Calu3 (cell line): ENCODE measurements around the gene GRIK2. TPM values are rescaled to one million over a fixed set of nuclear protein-coding genes. Genes with fewer than 3 reads are reported as not detected.

Experiments used
- BruUV-seq: library from RNA; stranded (reverse); fragments of 400-500 nt; replicated peaks from 2 replicates; lab custom pipeline; 2021; lab: Mats Ljungman, UMichigan
- CTCF ChIA-PET: fragments of 300-600 bp; sonication (Branson Sonifier 250); formaldehyde crosslinking; loops from one replicate; lab custom pipeline; 2022; ENCODE audit warnings: antibody characterized with exemption; lab: Charles Lee
- DNase-seq: peaks from one replicate; pipeline ENCODE4 v3.0.0; 2022
- H3K27ac Mint-ChIP-seq: one replicate; pipeline ENCODE4 v1.8.0; 2022; ENCODE audit warnings: mixed read lengths; ENCODE audit not compliant: unreplicated experiment
- H3K27me3 Mint-ChIP-seq: one replicate; pipeline ENCODE4 v1.8.0; 2022; ENCODE audit warnings: mixed read lengths; ENCODE audit not compliant: unreplicated experiment
- H3K36me3 Mint-ChIP-seq: one replicate; pipeline ENCODE4 v1.8.0; 2022; ENCODE audit warnings: mild to moderate bottlenecking, moderate library complexity, mixed read lengths; ENCODE audit not compliant: insufficient read depth, unreplicated experiment
- H3K4me1 Mint-ChIP-seq: one replicate; pipeline ENCODE4 v1.8.0; 2022; ENCODE audit warnings: mild to moderate bottlenecking, low read depth, mixed read lengths; ENCODE audit not compliant: unreplicated experiment
- H3K4me3 Mint-ChIP-seq: one replicate; pipeline ENCODE4 v1.8.0; 2022; ENCODE audit warnings: mild to moderate bottlenecking, low read depth, moderate library complexity, mixed read lengths; ENCODE audit not compliant: unreplicated experiment
- H3K9me3 Mint-ChIP-seq: one replicate; pipeline ENCODE4 v1.8.0; 2022; ENCODE audit warnings: low read depth, mixed read lengths; ENCODE audit not compliant: unreplicated experiment
- intact Hi-C: fragments of 100-400 bp; cut with micrococcal nuclease; formaldehyde crosslinking; loops from one replicate; pipeline ENCODE4 v1.10.0; 2022; ENCODE audit not compliant: unreplicated experiment
- total RNA-seq: library from RNA; stranded (reverse); gene quantifications from 2 replicates; pipeline ENCODE4 v1.2.3, GENCODE V29; 2022
- TF ChIP-seq, protein P1 (sequence below): fragments of 200-600 bp; IDR thresholded peaks from one replicate; pipeline ENCODE4 v1.8.0; 2022; ENCODE audit warnings: antibody characterized with exemption; ENCODE audit not compliant: unreplicated experiment

GRIK2 gene
- total RNA-seq, 1 experiment from 2014 or later = 3.3 TPM

GRCh38 chr6:101517632-101518031, 124.1 kb downstream of the GRIK2 start:
- no TSS peak for BruUV-seq
- H3K4me3 Mint-ChIP-seq = no peak overlapping the region
- CTCF ChIA-PET = no interaction called here

DNA sequence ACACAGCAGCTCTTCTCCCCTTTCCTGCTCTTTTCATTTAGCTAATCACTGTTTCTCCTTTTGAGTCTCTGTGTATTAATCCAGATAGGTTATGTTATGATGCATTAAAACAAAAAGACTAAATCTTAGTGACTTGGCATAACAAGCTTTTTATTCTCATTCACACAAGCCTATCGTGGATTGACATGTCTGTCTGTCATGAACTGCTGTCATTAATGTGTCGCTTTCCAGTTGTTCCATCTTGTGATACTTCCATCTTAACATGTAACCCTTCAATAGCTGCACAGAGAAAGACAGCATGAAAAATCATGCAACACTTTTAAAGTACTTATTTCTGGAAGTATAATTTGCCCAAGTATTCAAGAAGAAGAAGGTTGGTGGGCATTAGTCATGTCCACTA, 128.7 kb downstream of the GRIK2 start:
- Mint-ChIP-seq H3K4me3 (no peak overlapping the region), H3K27ac (no peak overlapping the region), H3K4me1 (no peaks in the 10 kb centered on the region), H3K36me3 (no peaks in the 10 kb centered on the region), H3K27me3 (no peaks in the 10 kb centered on the region), H3K9me3 (no peaks in the 10 kb centered on the region)
- CTCF ChIA-PET = no interaction called here
- TF ChIP-seq, protein P1, sequence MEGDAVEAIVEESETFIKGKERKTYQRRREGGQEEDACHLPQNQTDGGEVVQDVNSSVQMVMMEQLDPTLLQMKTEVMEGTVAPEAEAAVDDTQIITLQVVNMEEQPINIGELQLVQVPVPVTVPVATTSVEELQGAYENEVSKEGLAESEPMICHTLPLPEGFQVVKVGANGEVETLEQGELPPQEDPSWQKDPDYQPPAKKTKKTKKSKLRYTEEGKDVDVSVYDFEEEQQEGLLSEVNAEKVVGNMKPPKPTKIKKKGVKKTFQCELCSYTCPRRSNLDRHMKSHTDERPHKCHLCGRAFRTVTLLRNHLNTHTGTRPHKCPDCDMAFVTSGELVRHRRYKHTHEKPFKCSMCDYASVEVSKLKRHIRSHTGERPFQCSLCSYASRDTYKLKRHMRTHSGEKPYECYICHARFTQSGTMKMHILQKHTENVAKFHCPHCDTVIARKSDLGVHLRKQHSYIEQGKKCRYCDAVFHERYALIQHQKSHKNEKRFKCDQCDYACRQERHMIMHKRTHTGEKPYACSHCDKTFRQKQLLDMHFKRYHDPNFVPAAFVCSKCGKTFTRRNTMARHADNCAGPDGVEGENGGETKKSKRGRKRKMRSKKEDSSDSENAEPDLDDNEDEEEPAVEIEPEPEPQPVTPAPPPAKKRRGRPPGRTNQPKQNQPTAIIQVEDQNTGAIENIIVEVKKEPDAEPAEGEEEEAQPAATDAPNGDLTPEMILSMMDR = no peak
- intact Hi-C loops = no loop called here
- DNase-seq = no peak
- no TSS peak for BruUV-seq

More at GRCh38 chr6:101517632-101518031, 124.1 kb downstream of the GRIK2 start:
- intact Hi-C loops = no loop called here
- no peak for DNase-seq
- Mint-ChIP-seq H3K9me3 (no peaks in the 10 kb centered on the region), H3K4me1 (peaks cover 14% of the 10 kb centered on the region), H3K36me3 (no peaks in the 10 kb centered on the region), H3K27me3 (no peaks in the 10 kb centered on the region), H3K27ac (no peak overlapping the region)
- TF ChIP-seq, protein P1 = no peak

DNA sequence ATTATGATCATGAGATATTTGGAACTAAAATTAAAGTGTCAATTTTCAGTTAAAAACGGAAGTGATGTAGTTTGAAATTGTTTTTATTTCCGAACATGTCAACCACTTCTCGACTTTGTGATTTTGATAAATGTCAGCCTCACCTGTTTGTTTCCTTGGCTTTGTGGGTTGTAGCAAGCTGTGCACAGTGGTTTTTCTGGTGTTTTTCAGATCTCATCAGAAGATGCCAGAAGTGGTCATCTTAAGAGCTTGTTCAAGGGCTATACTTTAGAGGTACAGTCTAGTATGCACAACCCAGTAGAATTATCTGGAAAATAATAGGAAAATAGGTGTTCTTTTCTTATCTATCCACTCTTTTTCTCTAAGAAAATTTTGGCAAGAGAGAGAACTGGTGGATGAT, 134.0 kb downstream of the GRIK2 start:
- H3K27me3 Mint-ChIP-seq = no peaks in the 10 kb centered on the region
- no peak overlapping the region for H3K4me3 Mint-ChIP-seq
- TF ChIP-seq, protein P1 = no peak
- CTCF ChIA-PET = no interaction called here
- intact Hi-C loops = no loop called here
- H3K4me1 Mint-ChIP-seq = no peaks in the 10 kb centered on the region
- no peaks in the 10 kb centered on the region for H3K36me3 Mint-ChIP-seq
- no peak for DNase-seq
- BruUV-seq = no TSS peak
- no peaks in the 10 kb centered on the region for H3K9me3 Mint-ChIP-seq
- no peak overlapping the region for H3K27ac Mint-ChIP-seq

DNA sequence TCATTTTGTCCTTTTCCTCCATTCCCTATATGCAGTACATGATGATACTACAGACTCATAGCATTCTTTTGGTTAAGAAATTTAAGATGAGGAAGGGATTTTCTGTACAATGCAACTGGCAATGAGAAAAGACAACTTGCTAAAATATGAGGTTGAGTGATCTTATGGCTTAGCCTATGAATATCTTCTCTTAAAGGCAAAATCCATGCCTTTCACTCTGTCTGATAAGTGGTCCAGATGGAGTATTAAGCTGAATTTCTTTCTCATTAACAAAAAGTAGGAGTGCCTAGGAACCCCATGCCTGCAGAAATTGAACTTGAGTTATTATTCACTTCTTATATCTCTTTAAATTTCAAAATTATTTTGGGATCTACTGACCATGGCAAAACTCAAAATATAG, 135.3 kb downstream of the GRIK2 start:
- no peaks in the 10 kb centered on the region for H3K9me3 Mint-ChIP-seq
- no peaks in the 10 kb centered on the region for H3K36me3 Mint-ChIP-seq
- CTCF ChIA-PET = no interaction called here
- H3K27me3 Mint-ChIP-seq = no peaks in the 10 kb centered on the region
- intact Hi-C loops = no loop called here
- no peak overlapping the region for H3K4me3 Mint-ChIP-seq
- BruUV-seq = no TSS peak
- no peaks in the 10 kb centered on the region for H3K4me1 Mint-ChIP-seq
- TF ChIP-seq, protein P1 = no peak
- no peak for DNase-seq
- H3K27ac Mint-ChIP-seq = no peak overlapping the region

DNA sequence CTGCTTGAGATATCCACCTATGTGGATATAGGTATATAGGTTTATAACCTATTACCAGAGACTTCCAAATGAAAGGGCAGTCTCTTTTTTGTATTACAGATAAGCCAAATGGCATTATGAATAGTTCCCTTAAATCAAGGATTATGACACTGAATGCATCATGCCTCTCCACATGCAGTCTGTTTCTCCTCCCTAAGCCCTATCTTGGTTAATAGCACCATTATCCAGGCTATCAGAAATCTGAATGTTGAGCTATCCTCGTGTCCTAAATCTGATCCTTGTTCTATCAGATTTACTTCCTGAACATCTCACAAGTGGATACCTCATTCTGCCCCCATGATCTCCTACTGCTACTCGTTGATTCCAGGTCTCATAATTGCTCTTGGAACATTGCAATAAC, 138.0 kb downstream of the GRIK2 start:
- TF ChIP-seq, protein P1 = no peak
- no TSS peak for BruUV-seq
- intact Hi-C loops = no loop called here
- Mint-ChIP-seq H3K4me1 (no peaks in the 10 kb centered on the region), H3K36me3 (no peaks in the 10 kb centered on the region), H3K4me3 (no peak overlapping the region), H3K27me3 (no peaks in the 10 kb centered on the region), H3K27ac (no peak overlapping the region), H3K9me3 (no peaks in the 10 kb centered on the region)
- no peak for DNase-seq
- CTCF ChIA-PET = no interaction called here
